Type B pancreatic cell (in vitro differentiated cells): Measurements from ENCODE around the gene CA12. TPM values are rescaled to one million over a fixed set of nuclear protein-coding genes. Genes with fewer than 3 reads are reported as not detected.

Experiments used
- DNase-seq: peaks from one replicate; pipeline ENCODE4 v3.0.0; 2021; ENCODE audit warnings: mixed read lengths; ENCODE audit not compliant: unreplicated experiment; ENCODE audit errors: extremely low spot score
- H3K27ac Mint-ChIP-seq: 2 replicates; pipeline ENCODE4 v1.8.0; 2021; ENCODE audit warnings: mild to moderate bottlenecking, mixed read lengths
- H3K27me3 Mint-ChIP-seq: 2 replicates; pipeline ENCODE4 v1.8.0; 2021; ENCODE audit warnings: mixed read lengths
- H3K36me3 Mint-ChIP-seq: 2 replicates; pipeline ENCODE4 v1.8.0; 2021; ENCODE audit warnings: mixed read lengths
- H3K4me1 Mint-ChIP-seq: one replicate; pipeline ENCODE4 v1.8.0; 2021; ENCODE audit warnings: mixed read lengths; ENCODE audit not compliant: unreplicated experiment
- H3K4me3 Mint-ChIP-seq: 2 replicates; pipeline ENCODE4 v1.8.0; 2021; ENCODE audit warnings: mild to moderate bottlenecking, mixed read lengths
- H3K9me3 Mint-ChIP-seq: 2 replicates; pipeline ENCODE4 v1.8.0; 2021; ENCODE audit warnings: mixed read lengths
- CTCF ChIP-seq: fragments of 200-600 bp; sonication (generic); conservative IDR thresholded peaks from 2 replicates; pipeline ENCODE4 v1.5.0; 2021; ENCODE audit warnings: antibody characterized with exemption, mild to moderate bottlenecking
- total RNA-seq: library from RNA; stranded (reverse); gene quantifications from 2 replicates; pipeline ENCODE4 v1.2.1, GENCODE V29; 2021; ENCODE audit warnings: low replicate concordance

The CA12 gene
- total RNA-seq, 1 donor from 2014 or later = 5.5 TPM

DNA sequence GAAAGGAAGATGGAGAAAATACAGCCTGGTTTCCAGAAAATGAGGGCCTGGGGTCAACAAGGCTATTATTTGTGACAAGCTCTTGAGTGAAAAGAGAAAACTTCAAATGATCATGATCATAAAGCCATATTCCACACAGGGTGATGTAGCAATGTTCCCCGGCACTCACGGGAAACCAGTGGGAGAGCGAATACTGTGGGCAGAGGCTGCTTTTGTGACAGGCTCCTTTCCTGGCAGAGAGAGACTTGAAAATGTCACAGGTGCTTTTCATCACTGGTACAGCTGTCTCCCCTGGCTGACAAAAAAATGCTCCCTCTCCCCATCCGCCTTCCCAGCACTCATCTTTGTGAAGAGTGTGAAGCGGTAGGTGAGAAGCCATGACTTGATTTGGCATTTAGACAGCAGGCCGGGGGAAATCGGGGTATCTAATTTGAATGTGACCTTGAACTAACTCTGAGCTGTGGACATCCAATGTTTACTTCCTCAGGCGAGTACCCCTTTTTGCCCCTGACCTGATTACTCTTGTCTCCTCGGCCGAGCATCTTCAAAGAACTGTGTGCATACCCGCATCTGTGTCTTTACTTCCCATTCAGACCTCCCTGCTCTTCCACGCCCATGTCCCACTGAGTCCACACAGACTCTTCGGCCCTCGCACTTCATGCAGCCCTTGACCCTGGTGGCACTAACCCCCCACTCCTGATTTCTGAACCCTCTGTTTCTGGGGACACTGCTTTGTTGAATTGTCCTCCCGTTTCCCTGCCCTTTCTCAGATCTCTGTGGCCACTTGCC, 23.2 kb downstream of the CA12 start:
- peaks cover 9% of the 10 kb centered on the region for H3K36me3 Mint-ChIP-seq
- no peak for TF ChIP-seq CTCF
- H3K27me3 Mint-ChIP-seq = peaks cover 32% of the 10 kb centered on the region
- no peak overlapping the region for H3K4me3 Mint-ChIP-seq
- H3K4me1 Mint-ChIP-seq = peaks cover 19% of the 10 kb centered on the region
- H3K27ac Mint-ChIP-seq = no peak overlapping the region
- peaks cover 10% of the 10 kb centered on the region for H3K9me3 Mint-ChIP-seq
- no peak for DNase-seq

GRCh38 chr15:63357731-63358130, 23.9 kb downstream of the CA12 start:
- Mint-ChIP-seq H3K27ac (no peak overlapping the region), H3K36me3 (peaks cover 9% of the 10 kb centered on the region), H3K27me3 (peaks cover 29% of the 10 kb centered on the region), H3K9me3 (peaks cover 10% of the 10 kb centered on the region), H3K4me1 (peaks cover 14% of the 10 kb centered on the region), H3K4me3 (no peak overlapping the region)
- TF ChIP-seq CTCF = no peak
- DNase-seq = no peak

- Mint-ChIP-seq H3K36me3 (peaks cover 9% of the 10 kb centered on the region), H3K27me3 (peaks cover 25% of the 10 kb centered on the region), H3K9me3 (peaks cover 10% of the 10 kb centered on the region), H3K27ac (no peak overlapping the region), H3K4me1 (peaks cover 13% of the 10 kb centered on the region), H3K4me3 (no peak overlapping the region)
- no peak for TF ChIP-seq CTCF
- DNase-seq = no peak
Observed at GRCh38 chr15:63357061-63357460, 24.6 kb downstream of the CA12 start.

DNA sequence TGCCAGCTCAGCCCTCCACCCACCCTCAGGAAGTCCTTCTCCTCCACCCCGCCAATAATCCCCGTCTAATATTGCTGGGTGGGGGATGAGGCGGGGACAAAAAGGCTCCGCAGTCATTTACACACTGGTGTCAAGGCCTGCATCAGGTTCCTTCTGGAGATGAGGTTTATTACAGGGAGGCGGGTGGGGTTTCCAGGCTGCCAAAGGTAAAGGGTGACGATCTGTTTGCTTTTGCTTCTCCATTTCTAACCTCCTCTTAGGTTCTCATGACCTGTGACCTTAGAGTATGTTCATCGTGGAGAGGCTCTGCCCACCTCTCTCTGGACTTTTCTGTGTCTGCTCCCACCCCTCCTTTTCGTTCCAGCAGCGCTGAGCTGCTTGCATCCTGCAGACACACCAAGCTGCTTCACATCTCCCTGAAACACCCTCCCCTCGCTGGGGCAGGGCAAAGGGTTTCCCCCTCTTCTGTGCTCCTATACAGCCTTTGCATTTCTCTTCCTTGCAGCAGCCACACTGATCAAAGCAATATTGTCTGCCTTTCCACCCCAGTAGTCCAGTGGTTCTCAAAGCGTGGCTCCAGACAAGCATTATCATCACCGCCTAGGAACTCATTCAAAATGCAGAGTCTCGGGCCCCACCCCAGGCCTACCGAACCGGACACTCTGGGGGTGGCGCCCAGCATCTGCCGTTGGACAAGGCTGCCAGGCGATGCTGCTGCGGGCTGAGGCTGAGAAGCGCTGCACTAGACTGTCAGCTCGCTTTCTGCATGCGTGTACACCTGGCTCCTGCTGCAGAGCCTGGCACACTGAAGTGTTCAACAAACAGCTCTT, 26.6 kb downstream of the CA12 start:
- H3K27ac Mint-ChIP-seq = no peak overlapping the region
- TF ChIP-seq CTCF = no peak
- H3K27me3 Mint-ChIP-seq = peaks cover 18% of the 10 kb centered on the region
- H3K36me3 Mint-ChIP-seq = peaks cover 9% of the 10 kb centered on the region
- DNase-seq = no peak
- no peak overlapping the region for H3K4me3 Mint-ChIP-seq
- peaks cover 8% of the 10 kb centered on the region for H3K4me1 Mint-ChIP-seq
- H3K9me3 Mint-ChIP-seq = peaks cover 6% of the 10 kb centered on the region

DNA sequence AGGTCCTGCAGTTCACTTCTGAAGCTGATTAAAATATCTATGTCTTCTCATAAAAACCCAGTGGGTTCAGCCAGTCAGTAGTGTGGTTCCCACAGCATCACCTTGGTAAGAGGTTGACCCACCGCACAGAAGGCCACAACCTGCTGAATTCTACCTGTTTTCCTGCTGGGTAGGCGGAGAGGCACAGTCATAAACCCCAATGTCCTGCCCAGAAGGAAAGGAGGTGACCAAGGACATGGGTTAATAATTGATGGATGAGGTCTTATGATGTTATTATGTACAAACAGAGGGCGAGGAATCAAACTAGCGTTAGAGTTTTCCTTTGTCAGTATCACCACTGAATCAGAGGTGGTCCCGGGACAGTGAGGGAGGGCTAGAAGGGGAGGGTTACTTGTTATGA, 27.8 kb downstream of the CA12 start:
- Mint-ChIP-seq H3K27ac (no peak overlapping the region), H3K27me3 (peaks cover 9% of the 10 kb centered on the region), H3K4me3 (no peak overlapping the region), H3K4me1 (peaks cover 8% of the 10 kb centered on the region), H3K9me3 (no peaks in the 10 kb centered on the region), H3K36me3 (no peaks in the 10 kb centered on the region)
- no peak for DNase-seq
- no peak for TF ChIP-seq CTCF
